Neuronal stem cell (in vitro differentiated cells): ENCODE data around the gene TMEM187.

Source experiments
- DNase-seq: peaks from one replicate; pipeline ENCODE4 v3.0.0-alpha.2; 2013; ENCODE audit warnings: low spot score
- H2AFZ ChIP-seq: one replicate; pipeline ENCODE4 v1.6.1; 2013; ENCODE audit warnings: mild to moderate bottlenecking, low read length, inconsistent platforms
- H2AK5ac ChIP-seq: 2 replicates; pipeline ENCODE4 v1.6.1; 2013; ENCODE audit warnings: low read depth, mild to moderate bottlenecking, inconsistent platforms, low read length, moderate library complexity, mixed read lengths
- H2BK120ac ChIP-seq: 2 replicates; pipeline ENCODE4 v1.6.1; 2013; ENCODE audit warnings: low read depth, mild to moderate bottlenecking, inconsistent platforms, low read length, moderate library complexity, mixed read lengths
- H2BK12ac ChIP-seq: one replicate; pipeline ENCODE4 v1.6.1; 2013; ENCODE audit warnings: low read length, inconsistent platforms
- H2BK15ac ChIP-seq: 2 replicates; pipeline ENCODE4 v1.6.1; 2013; ENCODE audit warnings: mild to moderate bottlenecking, low read length, inconsistent platforms, mixed read lengths
- H2BK5ac ChIP-seq: one replicate; pipeline ENCODE4 v1.6.1; 2013; ENCODE audit warnings: inconsistent platforms, mild to moderate bottlenecking, low read length, moderate library complexity
- H3K14ac ChIP-seq: one replicate; pipeline ENCODE4 v1.6.1; 2013; ENCODE audit warnings: low read length, inconsistent platforms
- H3K18ac ChIP-seq: 2 replicates; pipeline ENCODE4 v1.6.1; 2013; ENCODE audit warnings: low read length, inconsistent platforms
- H3K23ac ChIP-seq: 2 replicates; pipeline ENCODE4 v1.6.1; 2013; ENCODE audit warnings: low read depth, mild to moderate bottlenecking, mixed read lengths, low read length, inconsistent platforms; ENCODE audit not compliant: poor library complexity
- H3K27ac ChIP-seq: replicated peaks from 3 replicates; pipeline ENCODE4 v1.5.1; 2013; ENCODE audit warnings: low read length, inconsistent platforms
- H3K27me3 ChIP-seq, 3 experiments: 2 replicates each; pipeline ENCODE4 v1.6.1; 2013; ENCODE audit warnings: low read length in 3 of 3, mild to moderate bottlenecking in 2 of 3, inconsistent platforms in 1 of 3, low read depth in 1 of 3, mixed read lengths in 1 of 3, moderate library complexity in 1 of 3; ENCODE audit not compliant: control insufficient read depth in 3 of 3, insufficient read depth in 3 of 3
- H3K36me3 ChIP-seq, 2 donors: replicated peaks in 1 of 2; 2 replicates each; pipeline ENCODE4 v1.6.1; 2013; ENCODE audit warnings: low read length in 2 of 2; ENCODE audit not compliant: control insufficient read depth in 2 of 2, insufficient read depth in 2 of 2
- H3K4ac ChIP-seq: 2 replicates; pipeline ENCODE4 v1.6.1; 2013; ENCODE audit warnings: inconsistent platforms, mild to moderate bottlenecking, low read length, moderate library complexity
- H3K4me1 ChIP-seq, 2 donors: 1 replicate in 1 of 2; 2 replicates in 1 of 2; pipeline ENCODE4 v1.6.1; 2013; ENCODE audit warnings: low read length in 2 of 2, low read depth in 1 of 2; ENCODE audit not compliant: control insufficient read depth in 2 of 2, insufficient read depth in 1 of 2
- H3K4me2 ChIP-seq: one replicate; pipeline ENCODE4 v1.6.1; 2013; ENCODE audit warnings: mild to moderate bottlenecking, low read length, inconsistent platforms; ENCODE audit not compliant: insufficient read depth, poor library complexity, severe bottlenecking
- H3K4me3 ChIP-seq, 2 donors: 2 replicates each; pipeline ENCODE4 v1.5.1; 2013; ENCODE audit warnings: low read length in 2 of 2, mild to moderate bottlenecking in 2 of 2, inconsistent platforms in 1 of 2, moderate library complexity in 1 of 2
- H3K79me1 ChIP-seq: one replicate; pipeline ENCODE4 v1.6.1; 2013; ENCODE audit warnings: low read depth, mild to moderate bottlenecking, inconsistent platforms, low read length, moderate library complexity
- H3K9ac ChIP-seq: one replicate; pipeline ENCODE4 v1.6.1; 2013; ENCODE audit warnings: mild to moderate bottlenecking, low read depth, low read length, inconsistent platforms; ENCODE audit not compliant: poor library complexity
- H3K9me3 ChIP-seq, 2 donors: replicated peaks in 1 of 2; 2 replicates each; pipeline versions ENCODE3 to v1.6.1; 2013; ENCODE audit warnings: low read length in 2 of 2, mild to moderate bottlenecking in 2 of 2, inconsistent platforms in 1 of 2, low read depth in 1 of 2, mixed read lengths in 1 of 2, moderate library complexity in 1 of 2; ENCODE audit not compliant: control insufficient read depth in 2 of 2, insufficient read depth in 1 of 2
- H4K8ac ChIP-seq: one replicate; pipeline ENCODE4 v1.6.1; 2013; ENCODE audit warnings: low read depth, mild to moderate bottlenecking, inconsistent platforms, low read length, moderate library complexity
- H4K91ac ChIP-seq: one replicate; pipeline ENCODE4 v1.6.1; 2013; ENCODE audit warnings: low read length, low read depth, mild to moderate bottlenecking, inconsistent platforms; ENCODE audit not compliant: poor library complexity
- WGBS, 2 donors: extraction: QIAGEN DNeasy Blood & Tissue Kit; methylation state at CpG; one replicate each; pipeline ENCODE4 v1.1.7; 2013; ENCODE audit warnings: missing lambda C conversion rate in 2 of 2, mixed read lengths in 1 of 2; ENCODE audit not compliant: insufficient read length in 2 of 2, insufficient replicate concordance in 1 of 2; ENCODE audit errors: extremely low coverage in 2 of 2; 5-methylcytosine and 5-hydroxymethylcytosine counted together

Gene TMEM187

GRCh38 chrX:153964105-153964504 is 8.4 kb upstream of the TMEM187 start:
- H4K8ac ChIP-seq, result no peak overlapping the region
- DNase-seq, result no peak
- H2AK5ac ChIP-seq, result no peak overlapping the region
- no peak overlapping the region for H2BK12ac ChIP-seq
- peaks cover 30 to 96% of the 10 kb centered on the region in 2 donors for H3K36me3 ChIP-seq
- no peak overlapping the region for H2BK5ac ChIP-seq
- H3K14ac ChIP-seq, result no peak overlapping the region
- H3K27ac ChIP-seq, result no peak overlapping the region
- no peak overlapping the region for H2BK15ac ChIP-seq
- H2AFZ ChIP-seq, result no peak overlapping the region
- no peak overlapping the region for H4K91ac ChIP-seq
- H3K9ac ChIP-seq, result no peak overlapping the region
- H3K9me3 ChIP-seq, result no peaks in the 10 kb centered on the region
- H3K4me3 ChIP-seq, result no peak overlapping the region
- H3K23ac ChIP-seq, result no peak overlapping the region
- no peak overlapping the region for H3K18ac ChIP-seq
- H3K27me3 ChIP-seq, result peaks cover 0 to 5% (median 0%) of the 10 kb centered on the region in 3 experiments
- no CpG with 5 or more reads among the region's 14 CpGs for WGBS, 2 donors
- H3K4me2 ChIP-seq, result no peak overlapping the region
- H3K79me1 ChIP-seq, result peaks cover 15% of the 10 kb centered on the region
- no peak overlapping the region for H2BK120ac ChIP-seq
- no peak overlapping the region for H3K4ac ChIP-seq
- peaks cover 16% of the 10 kb centered on the region in 2 donors for H3K4me1 ChIP-seq

GRCh38 chrX:153965406-153965805 is 7.1 kb upstream of the TMEM187 start:
- Histone ChIP-seq H2BK12ac (no peak overlapping the region), H2BK120ac (no peak overlapping the region), H3K4me1 (peaks cover 16 to 20% of the 10 kb centered on the region in 2 donors), H4K91ac (no peak overlapping the region), H3K18ac (no peak overlapping the region), H2BK5ac (no peak overlapping the region), H4K8ac (no peak overlapping the region), H3K14ac (no peak overlapping the region), H3K23ac (no peak overlapping the region), H3K79me1 (peaks cover 12% of the 10 kb centered on the region), H3K4me3 (no peak overlapping the region), H2AFZ (no peak overlapping the region), H2AK5ac (no peak overlapping the region), H3K27me3 (peaks cover 0 to 5% (median 0%) of the 10 kb centered on the region in 3 experiments), H3K9ac (no peak overlapping the region), H2BK15ac (no peak overlapping the region), H3K4ac (no peak overlapping the region), H3K36me3 (peaks cover 24 to 89% of the 10 kb centered on the region in 2 donors), H3K4me2 (no peak overlapping the region), H3K27ac (no peak overlapping the region), H3K9me3 (no peaks in the 10 kb centered on the region)
- no peak for DNase-seq
- no CpG with 5 or more reads among the region's 5 CpGs for WGBS, 2 donors

GRCh38 chrX:153966283-153966688 is 6.3 kb upstream of the TMEM187 start:
- no peak overlapping the region for H2BK12ac ChIP-seq
- no peak overlapping the region for H3K27ac ChIP-seq
- H4K91ac ChIP-seq, result no peak overlapping the region
- no peak overlapping the region for H3K4ac ChIP-seq
- no CpG with 5 or more reads among the region's 15 CpGs for WGBS, 2 donors
- H3K27me3 ChIP-seq, result peaks cover 0 to 5% (median 0%) of the 10 kb centered on the region in 3 experiments
- no peak overlapping the region for H2BK120ac ChIP-seq
- H3K4me3 ChIP-seq, result no peak overlapping the region
- H3K9ac ChIP-seq, result no peak overlapping the region
- no peaks in the 10 kb centered on the region for H3K9me3 ChIP-seq
- no peak overlapping the region for H2BK15ac ChIP-seq
- H3K36me3 ChIP-seq, result peaks cover 20 to 80% of the 10 kb centered on the region in 2 donors
- DNase-seq, result no peak
- no peak overlapping the region for H3K14ac ChIP-seq
- H2BK5ac ChIP-seq, result no peak overlapping the region
- H3K79me1 ChIP-seq, result peaks cover 12% of the 10 kb centered on the region
- peaks cover 16 to 20% of the 10 kb centered on the region in 2 donors for H3K4me1 ChIP-seq
- peak overlapping the region; percentile 11 for H3K4me2 ChIP-seq
- H3K23ac ChIP-seq, result no peak overlapping the region
- no peak overlapping the region for H2AK5ac ChIP-seq
- H3K18ac ChIP-seq, result no peak overlapping the region
- H2AFZ ChIP-seq, result no peak overlapping the region
- H4K8ac ChIP-seq, result no peak overlapping the region

- no CpG with 5 or more reads among the region's 14 CpGs for WGBS, 2 donors
- no peak overlapping the region for H3K14ac ChIP-seq
- H2AK5ac ChIP-seq, result no peak overlapping the region
- H2AFZ ChIP-seq, result no peak overlapping the region
- no peaks in the 10 kb centered on the region for H3K9me3 ChIP-seq
- peaks cover 16 to 20% of the 10 kb centered on the region in 2 donors for H3K4me1 ChIP-seq
- H3K36me3 ChIP-seq, result peaks cover 14 to 73% of the 10 kb centered on the region in 2 donors
- H3K18ac ChIP-seq, result no peak overlapping the region
- no peak overlapping the region for H3K4ac ChIP-seq
- peaks cover 9% of the 10 kb centered on the region for H3K79me1 ChIP-seq
- no peak overlapping the region for H3K23ac ChIP-seq
- DNase-seq, result no peak
- H3K27me3 ChIP-seq, result peaks cover 0 to 5% (median 0%) of the 10 kb centered on the region in 3 experiments
- no peak overlapping the region for H4K91ac ChIP-seq
- peak overlapping the region; percentile 63 for H3K9ac ChIP-seq
- H2BK12ac ChIP-seq, result no peak overlapping the region
- H3K4me2 ChIP-seq, result no peak overlapping the region
- H4K8ac ChIP-seq, result no peak overlapping the region
- no peak overlapping the region for H2BK15ac ChIP-seq
- H2BK120ac ChIP-seq, result no peak overlapping the region
- H2BK5ac ChIP-seq, result no peak overlapping the region
- H3K27ac ChIP-seq, result no peak overlapping the region
- no peak overlapping the region for H3K4me3 ChIP-seq
These were observed 5.6 kb upstream of the TMEM187 start for GRCh38 chrX:153966841-153967535.
